H9 (cell line): ENCODE data around the gene CCL19. TPM values are rescaled to one million over a fixed set of nuclear protein-coding genes. Genes with fewer than 3 reads are reported as not detected.

Experiments used
- DNase-seq: peaks from one replicate; pipeline ENCODE4 v3.0.0-alpha.2; 2017
- H2AFZ ChIP-seq: one replicate; pipeline ENCODE4 v1.6.1; 2013; ENCODE audit warnings: mild to moderate bottlenecking, low read length, control low read depth, moderate library complexity
- H2AK5ac ChIP-seq: 2 replicates; pipeline ENCODE4 v1.6.1; 2013; ENCODE audit warnings: low read length, control low read depth, mixed read lengths; ENCODE audit not compliant: insufficient read length
- H2BK120ac ChIP-seq: one replicate; pipeline ENCODE4 v1.6.1; 2013; ENCODE audit warnings: low read depth, mild to moderate bottlenecking, low read length, control low read depth, inconsistent platforms; ENCODE audit not compliant: poor library complexity, severe bottlenecking
- H2BK12ac ChIP-seq: 2 replicates; pipeline ENCODE4 v1.6.1; 2013; ENCODE audit warnings: low read length, control low read depth, mixed read lengths, low read depth; ENCODE audit not compliant: insufficient read length
- H2BK15ac ChIP-seq: 2 replicates; pipeline ENCODE4 v1.6.1; 2013; ENCODE audit warnings: low read depth, low read length, control low read depth
- H2BK20ac ChIP-seq: one replicate; pipeline ENCODE4 v1.6.1; 2013; ENCODE audit warnings: low read depth, mild to moderate bottlenecking, low read length, control low read depth, inconsistent platforms; ENCODE audit not compliant: poor library complexity, severe bottlenecking
- H2BK5ac ChIP-seq: 2 replicates; pipeline ENCODE4 v1.6.1; 2013; ENCODE audit warnings: low read length, control low read depth, mixed read lengths; ENCODE audit not compliant: insufficient read length
- H3K14ac ChIP-seq: 2 replicates; pipeline ENCODE4 v1.6.1; 2013; ENCODE audit warnings: low read length, control low read depth; ENCODE audit not compliant: insufficient read depth
- H3K18ac ChIP-seq: 2 replicates; pipeline ENCODE4 v1.6.1; 2013; ENCODE audit warnings: low read depth, mild to moderate bottlenecking, mixed read lengths, low read length, control low read depth; ENCODE audit not compliant: insufficient read length
- H3K23ac ChIP-seq: 2 replicates; pipeline ENCODE4 v1.6.1; 2013; ENCODE audit warnings: low read length, control low read depth, mixed read lengths, low read depth; ENCODE audit not compliant: insufficient read length
- H3K23me2 ChIP-seq: 2 replicates; pipeline ENCODE4 v1.6.1; 2013; ENCODE audit warnings: low read depth, mild to moderate bottlenecking, mixed read lengths, low read length, control low read depth; ENCODE audit not compliant: insufficient read length, poor library complexity, severe bottlenecking
- H3K27ac ChIP-seq: 2 replicates; pipeline ENCODE4 v1.5.1; 2013; ENCODE audit warnings: low read length, control low read depth, mixed read lengths, low read depth; ENCODE audit not compliant: insufficient read length
- H3K27me3 ChIP-seq: 2 replicates; pipeline ENCODE4 v1.6.1; 2013; ENCODE audit warnings: low read length, control low read depth, inconsistent platforms; ENCODE audit not compliant: insufficient read depth
- H3K4ac ChIP-seq: 2 replicates; pipeline ENCODE4 v1.6.1; 2013; ENCODE audit warnings: low read depth, mild to moderate bottlenecking, control low read depth, inconsistent platforms, low read length, moderate library complexity
- H3K4me1 ChIP-seq: 2 replicates; pipeline ENCODE4 v1.6.1; 2013; ENCODE audit warnings: low read length, control low read depth, inconsistent platforms; ENCODE audit not compliant: insufficient read depth
- H3K4me2 ChIP-seq: 2 replicates; pipeline ENCODE4 v1.6.1; 2013; ENCODE audit warnings: low read length, control low read depth, mixed read lengths; ENCODE audit not compliant: insufficient read length, insufficient read depth
- H3K56ac ChIP-seq: 2 replicates; pipeline ENCODE4 v1.6.1; 2013; ENCODE audit warnings: low read depth, mild to moderate bottlenecking, mixed read lengths, low read length, control low read depth; ENCODE audit not compliant: insufficient read length
- H3K79me1 ChIP-seq: 2 replicates; pipeline ENCODE4 v1.6.1; 2013; ENCODE audit warnings: low read depth, mild to moderate bottlenecking, moderate library complexity, low read length, control low read depth, inconsistent platforms; ENCODE audit not compliant: insufficient read depth, poor library complexity, severe bottlenecking
- H3K79me2 ChIP-seq: 2 replicates; pipeline ENCODE4 v1.6.1; 2013; ENCODE audit warnings: low read length, control low read depth, inconsistent platforms; ENCODE audit not compliant: insufficient read depth
- H3K9ac ChIP-seq: 2 replicates; pipeline ENCODE4 v1.6.1; 2013; ENCODE audit warnings: low read length, control low read depth, mixed read lengths; ENCODE audit not compliant: insufficient read length; ENCODE audit errors: extremely low read depth
- H3K9me3 ChIP-seq: one replicate; pipeline ENCODE4 v1.6.1; 2013; ENCODE audit warnings: low read depth, low read length, inconsistent platforms; ENCODE audit not compliant: control insufficient read depth
- H3T11ph ChIP-seq: one replicate; pipeline ENCODE4 v1.6.1; 2013; ENCODE audit warnings: mild to moderate bottlenecking, low read length, control low read depth, inconsistent platforms
- H4K20me1 ChIP-seq: one replicate; pipeline ENCODE4 v1.6.1; 2013; ENCODE audit not compliant: control insufficient read depth, insufficient read length, insufficient read depth
- H4K5ac ChIP-seq: 2 replicates; pipeline ENCODE4 v1.6.1; 2013; ENCODE audit warnings: low read depth, mild to moderate bottlenecking, mixed read lengths, low read length, control low read depth; ENCODE audit not compliant: insufficient read length
- H4K8ac ChIP-seq: replicated peaks from 2 replicates; pipeline ENCODE4 v1.6.1; 2013; ENCODE audit warnings: low read length, control low read depth, mixed read lengths, low read depth; ENCODE audit not compliant: insufficient read length
- H4K91ac ChIP-seq: 2 replicates; pipeline ENCODE4 v1.6.1; 2013; ENCODE audit warnings: low read depth, mild to moderate bottlenecking, moderate library complexity, mixed read lengths, low read length, control low read depth; ENCODE audit not compliant: insufficient read length
- H3K27ac Mint-ChIP-seq, 3 experiments: 2 replicates in 2 of 3; 3 replicates in 1 of 3; pipeline ENCODE4 v1.8.0; 2020 to 2021; ENCODE audit warnings: mixed read lengths in 3 of 3, mild to moderate bottlenecking in 1 of 3, moderate library complexity in 1 of 3
- H3K27me3 Mint-ChIP-seq: 2 replicates; pipeline ENCODE4 v1.8.0; 2021; ENCODE audit warnings: low read depth, mild to moderate bottlenecking, moderate library complexity, mixed read lengths
- H3K36me3 Mint-ChIP-seq, 3 experiments: 2 replicates in 2 of 3; 3 replicates in 1 of 3; pipeline ENCODE4 v1.8.0; 2020 to 2021; ENCODE audit warnings: low read depth in 3 of 3, mixed read lengths in 3 of 3; ENCODE audit not compliant: insufficient read depth in 1 of 3
- H3K4me1 Mint-ChIP-seq, 2 experiments: 2 replicates each; pipeline ENCODE4 v1.8.0; 2020; ENCODE audit warnings: mixed read lengths in 2 of 2
- H3K4me3 Mint-ChIP-seq, 2 experiments: 2 replicates in 1 of 2; 3 replicates in 1 of 2; pipeline ENCODE4 v1.8.0; 2020 to 2021; ENCODE audit warnings: mild to moderate bottlenecking in 2 of 2, mixed read lengths in 2 of 2, moderate library complexity in 1 of 2
- H3K9me3 Mint-ChIP-seq, 2 experiments: 2 replicates in 1 of 2; 3 replicates in 1 of 2; pipeline ENCODE4 v1.8.0; 2020; ENCODE audit warnings: mild to moderate bottlenecking in 2 of 2, mixed read lengths in 2 of 2, moderate library complexity in 1 of 2
- WGBS: extraction: QIAGEN DNeasy Blood & Tissue Kit; methylation state at CpG from one replicate; pipeline ENCODE4 v1.1.7; 2013; ENCODE audit warnings: missing lambda C conversion rate, low lambda C conversion rate, mixed read lengths; ENCODE audit not compliant: insufficient read length; ENCODE audit errors: extremely low coverage; 5-methylcytosine and 5-hydroxymethylcytosine counted together
- total RNA-seq: library from RNA; stranded (reverse); gene quantifications from 2 replicates; pipeline ENCODE4 v1.2.1, GENCODE V29; 2021
- TF ChIP-seq, protein P1 (sequence below): fragments of 200-600 bp; sonication (generic); conservative IDR thresholded peaks from 3 replicates; pipeline ENCODE4 v1.8.0; 2021; ENCODE audit warnings: antibody characterized with exemption, mild to moderate bottlenecking

CCL19 gene
- total RNA-seq, 1 experiment from 2014 or later = not detected

DNA sequence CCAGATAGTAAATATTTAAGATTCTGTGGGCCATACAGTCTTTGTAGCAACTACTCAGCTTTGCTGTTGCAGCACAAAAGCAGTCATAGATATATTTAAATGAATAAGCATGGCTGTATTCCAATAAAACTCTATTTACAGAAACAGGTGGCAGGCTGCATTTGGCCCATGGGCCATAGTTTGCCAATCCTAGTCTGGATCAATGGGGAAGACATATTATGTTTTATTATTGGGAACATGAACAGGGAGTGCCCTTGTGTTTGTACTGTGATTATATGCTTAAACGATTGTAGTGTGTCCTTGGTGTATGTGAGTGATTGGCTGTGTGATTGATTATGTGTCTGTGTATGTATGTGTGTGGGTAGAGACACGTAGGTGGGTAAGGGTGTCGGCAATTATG, 16.6 kb downstream of the CCL19 start:
- H3K27ac Mint-ChIP-seq = no peak overlapping the region
- no peak for DNase-seq
- Histone ChIP-seq H3K79me1 (no peaks in the 10 kb centered on the region), H3K23ac (no peak overlapping the region), H3K4ac (no peak overlapping the region), H2BK120ac (no peak overlapping the region), H3K56ac (no peak overlapping the region), H3K23me2 (no peaks in the 10 kb centered on the region), H3K14ac (no peak overlapping the region), H3T11ph (no peak overlapping the region), H2AFZ (no peak overlapping the region), H3K79me2 (no peaks in the 10 kb centered on the region), H4K20me1 (no peaks in the 10 kb centered on the region), H3K9me3 (no peaks in the 10 kb centered on the region), H4K5ac (no peak overlapping the region), H4K91ac (no peak overlapping the region), H3K9ac (no peak overlapping the region), H4K8ac (no peak overlapping the region), H3K27me3 (no peaks in the 10 kb centered on the region), H3K18ac (no peak overlapping the region), H2BK5ac (no peak overlapping the region), H2BK12ac (no peak overlapping the region), H3K4me1 (no peaks in the 10 kb centered on the region), H3K4me2 (no peak overlapping the region), H3K27ac (no peak overlapping the region), H2BK15ac (no peak overlapping the region), H2BK20ac (no peak overlapping the region), H2AK5ac (no peak overlapping the region)
- peaks cover 3% of the 10 kb centered on the region; the same call in 1 of the 2 replicates for H3K27me3 Mint-ChIP-seq
- peaks cover 4% of the 10 kb centered on the region in 2 experiments for H3K9me3 Mint-ChIP-seq
- 100% methylated on average over 1 of the region's 3 CpGs for WGBS
- H3K36me3 Mint-ChIP-seq = peaks cover 5 to 7% (median 5%) of the 10 kb centered on the region in 3 experiments
- TF ChIP-seq, protein P1, sequence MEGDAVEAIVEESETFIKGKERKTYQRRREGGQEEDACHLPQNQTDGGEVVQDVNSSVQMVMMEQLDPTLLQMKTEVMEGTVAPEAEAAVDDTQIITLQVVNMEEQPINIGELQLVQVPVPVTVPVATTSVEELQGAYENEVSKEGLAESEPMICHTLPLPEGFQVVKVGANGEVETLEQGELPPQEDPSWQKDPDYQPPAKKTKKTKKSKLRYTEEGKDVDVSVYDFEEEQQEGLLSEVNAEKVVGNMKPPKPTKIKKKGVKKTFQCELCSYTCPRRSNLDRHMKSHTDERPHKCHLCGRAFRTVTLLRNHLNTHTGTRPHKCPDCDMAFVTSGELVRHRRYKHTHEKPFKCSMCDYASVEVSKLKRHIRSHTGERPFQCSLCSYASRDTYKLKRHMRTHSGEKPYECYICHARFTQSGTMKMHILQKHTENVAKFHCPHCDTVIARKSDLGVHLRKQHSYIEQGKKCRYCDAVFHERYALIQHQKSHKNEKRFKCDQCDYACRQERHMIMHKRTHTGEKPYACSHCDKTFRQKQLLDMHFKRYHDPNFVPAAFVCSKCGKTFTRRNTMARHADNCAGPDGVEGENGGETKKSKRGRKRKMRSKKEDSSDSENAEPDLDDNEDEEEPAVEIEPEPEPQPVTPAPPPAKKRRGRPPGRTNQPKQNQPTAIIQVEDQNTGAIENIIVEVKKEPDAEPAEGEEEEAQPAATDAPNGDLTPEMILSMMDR = no peak
- no peak overlapping the region for H3K4me3 Mint-ChIP-seq
- peaks cover 7% of the 10 kb centered on the region in 2 experiments for H3K4me1 Mint-ChIP-seq
